ENCODE results near the gene IGF1R.
"Not testable (repeated sequence)": the region's sequence is repeated elsewhere in the genome, so short reads cannot be mapped to it uniquely, and the experiment has no call there.

The IGF1R gene

DNA sequence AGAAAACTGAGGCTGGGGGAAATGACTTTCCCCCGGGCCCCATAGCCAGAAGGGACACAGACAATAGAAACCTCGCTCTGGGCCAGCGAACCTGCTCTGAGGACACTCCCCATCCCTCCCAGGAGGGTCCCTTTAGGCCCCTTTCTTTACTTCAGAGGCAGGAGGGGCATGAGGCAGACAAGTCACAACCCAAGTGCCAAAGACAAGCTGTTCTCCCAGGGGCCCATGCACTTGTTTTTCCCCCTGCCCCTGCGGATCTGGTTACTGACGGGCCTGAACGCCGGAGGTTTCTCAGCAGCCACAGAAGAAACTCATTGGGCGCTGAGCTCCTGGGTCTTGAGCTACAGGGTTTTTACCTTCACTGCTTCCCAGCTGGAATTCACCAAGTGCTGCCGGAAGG lies 349.4 kb downstream of the IGF1R start:
- no peak overlapping the region for H3K4me3 ChIP-seq (ENCODE audit: low read depth, low read length)
- H3K9me3 ChIP-seq = no peaks in the 10 kb centered on the region
- no peak for DNase-seq
- H3K27me3 ChIP-seq = peaks cover 6% of the 10 kb centered on the region
- H3K4me1 ChIP-seq = no peaks in the 10 kb centered on the region
- no peaks in the 10 kb centered on the region for H3K36me3 ChIP-seq
- TF ChIP-seq, protein P1, sequence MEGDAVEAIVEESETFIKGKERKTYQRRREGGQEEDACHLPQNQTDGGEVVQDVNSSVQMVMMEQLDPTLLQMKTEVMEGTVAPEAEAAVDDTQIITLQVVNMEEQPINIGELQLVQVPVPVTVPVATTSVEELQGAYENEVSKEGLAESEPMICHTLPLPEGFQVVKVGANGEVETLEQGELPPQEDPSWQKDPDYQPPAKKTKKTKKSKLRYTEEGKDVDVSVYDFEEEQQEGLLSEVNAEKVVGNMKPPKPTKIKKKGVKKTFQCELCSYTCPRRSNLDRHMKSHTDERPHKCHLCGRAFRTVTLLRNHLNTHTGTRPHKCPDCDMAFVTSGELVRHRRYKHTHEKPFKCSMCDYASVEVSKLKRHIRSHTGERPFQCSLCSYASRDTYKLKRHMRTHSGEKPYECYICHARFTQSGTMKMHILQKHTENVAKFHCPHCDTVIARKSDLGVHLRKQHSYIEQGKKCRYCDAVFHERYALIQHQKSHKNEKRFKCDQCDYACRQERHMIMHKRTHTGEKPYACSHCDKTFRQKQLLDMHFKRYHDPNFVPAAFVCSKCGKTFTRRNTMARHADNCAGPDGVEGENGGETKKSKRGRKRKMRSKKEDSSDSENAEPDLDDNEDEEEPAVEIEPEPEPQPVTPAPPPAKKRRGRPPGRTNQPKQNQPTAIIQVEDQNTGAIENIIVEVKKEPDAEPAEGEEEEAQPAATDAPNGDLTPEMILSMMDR (IDR thresholded peaks at IDR 0.05; ENCODE audit: low read depth, low read length) = no peak

- Histone ChIP-seq H3K4me3 (ENCODE audit: low read depth, low read length) (no peak overlapping the region), H3K36me3 (no peaks in the 10 kb centered on the region), H3K4me1 (no peaks in the 10 kb centered on the region), H3K27me3 (peaks cover 6% of the 10 kb centered on the region), H3K9me3 (no peaks in the 10 kb centered on the region)
- DNase-seq = no peak
- TF ChIP-seq, protein P1 (IDR thresholded peaks at IDR 0.05; ENCODE audit: low read depth, low read length) = no peak
These were observed 349.9 kb downstream of the IGF1R start for GRCh38 chr15:98998279-98998678.

DNA sequence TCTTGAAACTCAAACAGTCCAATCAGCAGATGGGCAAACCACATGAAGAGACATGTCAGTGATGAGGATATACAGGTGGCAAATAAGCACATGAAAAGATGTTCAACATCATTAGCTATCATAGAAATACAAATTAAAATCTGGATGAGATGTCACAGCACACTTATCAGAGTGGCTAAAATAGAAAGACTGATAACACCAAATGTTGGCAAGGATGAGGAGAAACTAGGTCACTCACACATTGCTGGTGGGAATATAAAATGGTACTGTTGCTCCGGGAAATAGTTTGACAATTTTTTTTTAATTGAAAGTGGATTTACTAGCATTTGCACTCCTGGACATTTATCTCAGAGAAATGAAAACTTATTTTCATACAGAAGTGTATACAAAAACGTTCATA lies 350.9 kb downstream of the IGF1R start:
- H3K27me3 ChIP-seq = peaks cover 4% of the 10 kb centered on the region
- H3K9me3 ChIP-seq = no peaks in the 10 kb centered on the region
- no peak overlapping the region for H3K4me3 ChIP-seq (ENCODE audit: low read depth, low read length)
- H3K4me1 ChIP-seq = no peaks in the 10 kb centered on the region
- no peaks in the 10 kb centered on the region for H3K36me3 ChIP-seq
- DNase-seq = no peak
- TF ChIP-seq, protein P1 (IDR thresholded peaks at IDR 0.05; ENCODE audit: low read depth, low read length) = no peak

DNA sequence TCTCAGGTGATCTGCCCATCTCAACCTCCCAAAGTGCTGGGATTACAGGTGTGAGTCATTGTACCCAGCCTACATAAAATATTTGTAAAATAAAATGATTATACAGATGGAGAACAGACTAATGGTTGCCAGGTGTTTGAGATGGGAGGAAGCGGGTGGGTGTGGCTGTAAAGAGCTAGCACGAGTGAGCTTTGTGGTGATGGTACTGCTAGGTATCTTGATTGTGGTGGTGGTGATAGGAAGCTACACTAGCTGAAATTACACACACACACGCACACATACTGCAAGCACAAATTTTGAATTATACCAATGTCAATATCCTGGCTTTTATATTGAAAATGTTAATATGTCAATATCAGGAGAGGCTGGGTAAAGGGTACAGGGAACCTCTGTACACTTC lies 353.9 kb downstream of the IGF1R start:
- Histone ChIP-seq H3K4me1 (no peaks in the 10 kb centered on the region), H3K4me3 (ENCODE audit: low read depth, low read length) (no peak overlapping the region), H3K27me3 (no peaks in the 10 kb centered on the region; the same call in 1 of the 2 replicates), H3K9me3 (no peaks in the 10 kb centered on the region), H3K36me3 (no peaks in the 10 kb centered on the region)
- no peak for DNase-seq
- TF ChIP-seq, protein P1 (IDR thresholded peaks at IDR 0.05; ENCODE audit: low read depth, low read length) = no peak

GRCh38 chr15:99003317-99003716 lies 355.0 kb downstream of the IGF1R start:
- H3K4me3 ChIP-seq (ENCODE audit: low read depth, low read length); DNase-seq; H3K4me1 ChIP-seq; H3K27me3 ChIP-seq; H3K36me3 ChIP-seq; H3K9me3 ChIP-seq: not testable (repeated sequence)

GRCh38 chr15:99004998-99005974 lies 356.9 kb downstream of the IGF1R start:
- not testable (repeated sequence) for H3K4me1 ChIP-seq; H3K4me3 ChIP-seq (ENCODE audit: low read depth, low read length); DNase-seq

DNA sequence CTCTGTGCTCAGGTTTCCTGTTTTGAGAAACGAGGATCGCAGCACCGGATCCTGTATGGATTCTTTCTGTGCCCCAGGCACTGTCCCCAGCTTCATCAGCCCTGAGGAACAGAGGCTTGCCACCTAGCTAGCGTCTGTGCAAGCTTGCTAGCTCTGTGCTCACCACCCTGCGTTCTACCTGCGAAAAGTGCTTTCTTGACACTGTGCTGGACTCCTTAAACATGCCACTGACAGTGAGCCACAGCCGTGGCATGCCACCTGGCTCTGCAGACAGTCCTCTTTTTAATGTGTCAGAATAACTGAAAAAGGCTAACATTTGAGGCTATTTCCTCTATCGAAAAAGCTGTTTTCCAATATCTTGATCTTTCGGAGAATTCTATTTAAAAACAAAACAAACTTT lies 357.8 kb downstream of the IGF1R start:
- H3K36me3 ChIP-seq = no peaks in the 10 kb centered on the region
- no peaks in the 10 kb centered on the region for H3K4me1 ChIP-seq
- no peaks in the 10 kb centered on the region for H3K9me3 ChIP-seq
- no peak overlapping the region for H3K4me3 ChIP-seq (ENCODE audit: low read depth, low read length)
- DNase-seq = no peak
- H3K27me3 ChIP-seq = no peaks in the 10 kb centered on the region
- TF ChIP-seq, protein P1 (IDR thresholded peaks at IDR 0.05; ENCODE audit: low read depth, low read length) = no peak

More at GRCh38 chr15:99004998-99005974, 356.9 kb downstream of the IGF1R start:
- not testable (repeated sequence) for H3K27me3 ChIP-seq, H3K36me3 ChIP-seq, H3K9me3 ChIP-seq

All from BE2C (cell line).